ENCODE measurements around the gene PEPD. TPM values are rescaled to one million over a fixed set of nuclear protein-coding genes. Genes with fewer than 3 reads are reported as not detected.

The PEPD gene
- total and polyA plus RNA-seq, 4 donors: 37.3 to 211 (median 117) TPM

- WGBS: 69% methylated on average over 6 of the region's 6 CpGs
- Histone ChIP-seq H3K4me1 (ENCODE audit: control insufficient read depth in 4 of 4, insufficient read depth in 4 of 4, low read length in 3 of 4) (no peaks in the 10 kb centered on the region), H3K4me3 (ENCODE audit: low read depth in 1 of 3, low read length in 3 of 3) (no peak overlapping the region), H3K9me3 (ENCODE audit: control insufficient read depth in 4 of 4, low read length in 3 of 4) (no peaks in the 10 kb centered on the region), H3K27ac (ENCODE audit: low read depth in 1 of 2, low read length in 2 of 2) (no peak overlapping the region), H3K36me3 (ENCODE audit: control insufficient read depth in 4 of 4, insufficient read depth in 3 of 4, low read depth in 1 of 4, low read length in 3 of 4) (no peaks in the 10 kb centered on the region), H3K9ac (ENCODE audit: low read depth in 1 of 2, low read length in 2 of 2) (no peak overlapping the region), H3K27me3 (ENCODE audit: control insufficient read depth in 4 of 4, insufficient read depth in 4 of 4, low read length in 3 of 4) (no peaks in the 10 kb centered on the region)
- DNase-seq (ENCODE audit: low spot score): no peak
- TF ChIP-seq REST (IDR thresholded peaks at IDR 0.05) (no peak), CTCF (IDR thresholded peaks at IDR 0.05; ENCODE audit: low read depth, low read length, missing input control) (no peak), MAX (IDR thresholded peaks at IDR 0.05) (no peak), FOXA1 (IDR thresholded peaks at IDR 0.05) (no peak), RAD21 (IDR thresholded peaks at IDR 0.05) (no peak), HNF4G (IDR thresholded peaks at IDR 0.05) (no peak), NR2F2 (IDR thresholded peaks at IDR 0.05) (no peak), EGR1 (IDR thresholded peaks at IDR 0.05; ENCODE audit: low read depth in 2 of 2) (no peak), FOXA2 (IDR thresholded peaks at IDR 0.05) (no peak), SP1 (IDR thresholded peaks at IDR 0.05) (no peak), TAF1 (conservative IDR thresholded peaks at IDR 0.05) (no peak), ZBTB33 (IDR thresholded peaks at IDR 0.05) (no peak), YY1 (IDR thresholded peaks at IDR 0.05) (no peak), JUND (IDR thresholded peaks at IDR 0.05) (no peak), HNF4A (conservative IDR thresholded peaks at IDR 0.05) (no peak), GABPA (IDR thresholded peaks at IDR 0.05 in 1 of 2, conservative IDR thresholded peaks at IDR 0.05 in 1 of 2) (no peak), ATF3 (IDR thresholded peaks at IDR 0.05) (no peak), RXRA (IDR thresholded peaks at IDR 0.05) (no peak)
These were observed 155.5 kb downstream of the PEPD start for GRCh38 chr19:33366127-33366526.

Data from liver (tissue), 9 donors.